MM.1S (cell line): Measurements from ENCODE around the gene JPH3.

Source experiments
- CTCF ChIP-seq: fragments of 300-600 bp; sonication (generic); IDR thresholded peaks from 2 replicates; pipeline ENCODE4 v1.5.1; 2016; ENCODE audit warnings: antibody characterized with exemption, low read length, mixed read lengths
- EZH2phosphoT487 ChIP-seq: fragments of 300-600 bp; sonication (generic); IDR thresholded peaks from 2 replicates; pipeline ENCODE4 v1.6.1; 2018; ENCODE audit warnings: antibody characterized with exemption, low read length

GRCh38 chr16:87571868-87572244 is 30.5 kb upstream of the JPH3 start:
- no peak for TF ChIP-seq CTCF
- TF ChIP-seq EZH2phosphoT487 = no peak
